Limb (tissue), 2 donors: ENCODE measurements around the gene PDHB.
"Not testable (repeated sequence)": the region's sequence is repeated elsewhere in the genome, so short reads cannot be mapped to it uniquely, and the experiment has no call there.

Experiments
- DNase-seq, 2 donors: peaks; one replicate each; pipeline ENCODE4 v3.0.0-alpha.2; 2016; ENCODE audit errors: extremely low spot score in 2 of 2

Gene PDHB

DNA sequence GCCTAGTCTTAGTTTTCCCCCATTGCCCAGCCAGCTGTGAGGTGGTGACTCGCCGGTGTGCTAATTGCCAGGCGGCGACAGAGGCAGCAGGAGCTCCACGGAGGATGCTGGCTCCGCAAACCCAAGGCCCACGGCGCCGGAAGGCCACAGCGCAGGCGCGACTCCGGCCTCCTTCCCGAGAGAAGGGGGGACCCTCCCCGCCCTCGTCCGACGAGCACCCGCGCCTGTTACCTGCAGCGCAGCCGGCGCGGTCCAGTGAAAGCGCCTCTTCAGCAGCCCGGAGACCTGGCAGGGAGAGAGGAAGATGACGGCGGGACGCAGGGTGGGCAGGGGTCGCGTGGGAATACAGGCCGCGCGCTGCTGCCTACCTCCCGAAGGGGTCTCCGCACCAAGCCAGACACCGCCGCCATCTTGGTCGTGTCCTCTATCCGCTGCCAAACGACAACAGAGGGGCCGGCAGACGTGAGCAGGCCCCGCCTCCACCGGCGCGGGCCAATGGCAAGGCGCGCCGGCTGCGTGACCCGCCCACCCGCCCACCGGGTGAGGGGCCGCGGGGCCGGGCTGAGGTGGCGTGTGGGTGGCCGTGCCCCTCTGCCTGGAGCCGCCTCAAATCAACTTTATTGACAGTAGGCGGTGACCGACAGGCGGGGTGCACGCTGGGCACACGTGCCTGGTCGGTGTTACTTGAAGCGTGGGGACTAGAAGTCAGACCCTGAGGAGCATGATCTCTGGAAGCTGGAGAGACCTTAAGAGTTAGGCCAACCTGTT, at the start of gene PDHB:
Gene PDHB, minus strand, starts transcription at position 433 of the 768 bp plus-strand sequence. Its CDS starts 23 bp downstream, at position 410.
- peak; percentile 94 to 95 for DNase-seq

DNA sequence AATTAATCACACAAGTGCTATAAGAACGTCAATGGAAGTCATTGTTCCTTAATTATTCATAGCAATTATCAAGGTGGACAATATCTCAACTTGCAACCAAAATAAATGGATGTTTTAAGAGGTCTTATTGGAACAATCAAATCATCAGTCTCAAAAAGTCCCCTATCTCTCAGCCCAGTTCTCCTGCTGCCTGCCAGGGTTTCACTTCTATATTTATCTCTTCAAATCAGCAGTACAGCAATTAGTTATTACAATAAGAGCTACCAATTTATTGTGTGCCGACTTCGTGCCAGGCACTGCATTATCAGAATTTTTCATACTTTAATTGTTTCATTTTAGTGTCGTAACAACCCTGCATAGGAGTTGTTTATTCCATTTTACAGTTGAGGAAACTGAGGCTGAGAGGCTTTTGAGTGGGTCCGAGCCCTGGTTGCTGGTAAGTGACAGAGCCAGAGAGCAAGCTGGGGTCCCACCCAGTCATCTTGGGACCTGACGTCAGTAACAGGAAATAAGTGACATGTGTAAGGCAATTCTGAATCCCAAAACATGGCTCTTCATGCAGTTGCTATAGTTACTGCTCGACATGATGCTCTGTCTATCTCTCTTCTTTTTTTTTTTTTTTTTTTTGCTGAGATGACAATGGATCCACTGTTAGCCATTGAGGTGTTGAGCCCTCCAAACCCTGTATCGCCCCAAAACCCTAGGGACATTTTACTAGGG, 49.4 kb upstream of the PDHB start:
- DNase-seq: no peak

DNA sequence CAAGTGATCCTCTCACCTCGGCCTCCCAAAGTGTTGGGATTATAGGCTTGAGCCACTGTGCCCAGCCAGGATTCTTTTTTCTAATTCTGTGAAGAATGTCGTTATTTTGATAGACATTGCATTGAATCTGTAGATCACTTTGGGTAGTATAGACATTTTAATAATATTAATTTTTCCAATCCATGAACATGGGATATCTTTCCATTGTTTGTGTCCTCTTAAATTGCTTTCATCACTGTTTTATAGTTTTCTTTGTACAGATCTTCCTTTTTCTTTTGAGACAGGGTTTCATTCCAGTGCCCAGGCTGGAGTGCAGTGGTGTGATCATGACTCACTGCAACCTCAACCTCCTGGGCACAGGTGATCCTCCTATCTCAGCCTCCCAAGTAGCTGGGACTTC, 46.7 kb upstream of the PDHB start:
- DNase-seq: no peak

DNA sequence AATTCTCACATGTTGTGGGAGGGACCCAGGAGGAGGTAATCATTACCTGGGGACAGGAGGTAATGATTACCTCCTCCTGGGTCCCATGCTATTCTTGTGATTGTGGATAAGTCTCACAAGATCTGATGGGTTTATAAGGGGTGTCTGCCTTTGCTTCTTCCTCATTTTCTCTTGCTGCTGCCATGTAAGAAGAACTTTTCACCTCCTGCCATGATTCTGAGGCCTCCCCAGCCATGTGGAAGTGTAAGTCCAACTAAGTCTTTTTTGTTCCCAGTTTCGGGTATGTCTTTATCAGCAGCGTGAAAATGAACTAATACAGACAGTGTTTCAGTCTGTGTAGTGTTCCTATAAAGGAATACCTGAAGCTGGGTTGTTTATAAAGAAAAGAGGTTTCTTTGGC, 45.1 kb upstream of the PDHB start:
- no peak for DNase-seq

- no peak for DNase-seq
These were observed 41.4 kb upstream of the PDHB start for GRCh38 chr3:58474967-58475578.

GRCh38 chr3:58474348-58474911, 40.8 kb upstream of the PDHB start:
- DNase-seq: no peak

DNA sequence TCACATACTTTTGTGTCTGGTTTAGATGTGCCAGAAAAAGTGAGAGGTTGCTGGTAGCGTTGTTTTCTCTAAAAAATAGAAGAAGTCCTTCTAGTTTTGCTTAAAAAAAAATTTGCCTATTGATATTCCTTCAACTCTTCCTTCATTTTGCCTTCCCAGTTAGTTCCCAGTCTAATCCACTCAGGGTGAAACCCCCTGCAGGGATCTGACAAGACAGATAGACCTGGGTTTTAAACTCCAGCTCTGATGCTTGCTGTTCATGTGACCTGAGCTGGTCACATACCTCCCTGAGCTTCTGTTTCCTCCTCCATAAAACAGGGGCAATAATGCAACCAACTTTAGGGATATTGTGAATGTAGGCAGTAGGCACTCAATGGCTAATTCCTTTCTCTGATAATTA, 39.6 kb upstream of the PDHB start:
- DNase-seq: no peak

DNA sequence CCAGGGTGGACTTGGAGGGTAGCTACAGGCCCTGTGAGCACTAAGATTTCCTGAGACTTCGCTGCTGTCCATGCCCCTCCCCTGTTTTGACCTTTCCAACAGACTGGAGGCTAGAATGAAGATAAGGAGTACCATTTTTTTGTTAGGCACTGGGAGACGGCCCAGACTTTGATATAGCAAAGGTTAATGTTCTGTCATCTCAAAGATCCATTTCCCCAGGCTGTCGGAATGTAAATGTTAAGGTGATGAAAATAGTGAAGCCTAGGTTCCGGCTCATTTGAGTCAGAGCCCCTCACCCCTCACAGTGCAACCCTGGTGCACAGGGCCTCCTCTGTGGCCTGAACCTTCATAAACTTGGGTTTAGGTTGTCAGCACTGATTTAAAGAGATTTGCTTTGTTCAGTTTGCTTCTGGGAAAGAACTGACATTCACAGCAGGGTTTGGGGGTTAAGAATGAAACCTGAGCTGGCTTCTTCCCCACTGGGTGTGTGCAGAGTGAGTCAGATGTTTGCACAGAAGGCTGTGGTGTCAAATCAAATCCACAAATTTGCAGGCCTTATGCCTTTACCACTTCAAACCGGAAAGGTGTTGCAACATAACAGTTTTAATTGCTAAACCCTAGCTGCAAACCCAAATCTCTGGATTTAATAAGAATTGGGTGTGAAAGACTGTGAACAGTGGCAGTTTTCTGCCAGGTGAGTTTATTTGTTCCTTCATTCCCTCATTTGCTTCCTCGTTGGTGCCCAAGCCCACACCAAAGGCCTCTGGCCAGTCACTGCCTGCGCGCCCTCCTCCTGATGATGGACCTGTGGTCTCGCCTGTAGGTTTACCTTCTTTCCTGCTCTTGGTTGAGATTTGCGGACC, 37.6 kb upstream of the PDHB start:
- DNase-seq: no peak

- DNase-seq: no peak
These were observed 36.9 kb upstream of the PDHB start for GRCh38 chr3:58470363-58471024.

GRCh38 chr3:58469096-58469495, 35.5 kb upstream of the PDHB start:
- DNase-seq: no peak

DNA sequence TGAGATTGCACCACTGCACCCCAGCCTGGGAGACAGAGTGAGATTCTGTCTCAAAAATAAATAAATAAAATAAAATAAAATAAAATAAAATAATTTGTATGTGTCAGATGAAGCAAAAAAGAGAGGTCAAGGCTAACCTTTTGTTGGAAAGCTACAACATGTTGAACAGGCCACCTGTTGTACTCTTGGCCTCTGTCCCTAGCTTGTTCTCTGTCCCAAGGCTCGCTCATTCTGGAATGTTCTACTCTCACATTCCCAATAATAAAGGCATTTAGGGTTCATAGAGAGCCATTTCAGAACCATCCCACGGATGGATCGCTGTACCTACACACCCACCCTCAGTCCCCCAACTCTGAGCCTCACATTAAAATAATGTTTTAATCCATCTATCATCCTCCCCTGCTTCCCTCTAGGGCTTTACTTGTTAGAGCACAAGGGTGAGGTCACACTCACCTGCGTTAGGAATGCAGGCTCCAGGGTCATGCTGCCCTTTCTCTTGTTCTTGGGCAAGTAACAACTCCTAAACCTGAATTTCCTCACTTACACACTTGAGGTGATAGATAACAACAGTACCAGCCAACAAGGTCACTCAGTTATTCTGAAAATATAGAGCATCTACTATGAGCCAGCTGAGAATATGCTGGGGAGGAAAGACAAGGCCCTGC, 33.4 kb upstream of the PDHB start:
- DNase-seq: no peak

DNA sequence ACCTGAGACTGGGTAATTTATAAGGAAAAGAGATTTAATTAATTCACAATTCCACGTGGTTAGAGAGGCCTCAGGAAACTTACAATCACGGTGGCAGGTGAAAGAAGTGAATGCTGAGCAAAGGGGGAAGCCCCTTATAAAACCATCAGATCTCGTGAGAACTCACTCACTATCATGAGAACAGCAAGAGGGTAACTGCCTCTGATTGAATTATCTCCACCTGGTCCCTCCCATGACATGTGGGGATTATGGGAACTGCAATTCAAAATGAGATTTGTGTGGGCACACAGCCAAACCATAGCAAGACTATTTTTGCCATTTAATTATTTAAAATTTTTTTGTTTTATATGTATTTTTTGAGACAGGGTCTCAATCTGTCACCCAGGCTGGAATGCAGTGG, 31.2 kb upstream of the PDHB start:
- DNase-seq: no peak

DNA sequence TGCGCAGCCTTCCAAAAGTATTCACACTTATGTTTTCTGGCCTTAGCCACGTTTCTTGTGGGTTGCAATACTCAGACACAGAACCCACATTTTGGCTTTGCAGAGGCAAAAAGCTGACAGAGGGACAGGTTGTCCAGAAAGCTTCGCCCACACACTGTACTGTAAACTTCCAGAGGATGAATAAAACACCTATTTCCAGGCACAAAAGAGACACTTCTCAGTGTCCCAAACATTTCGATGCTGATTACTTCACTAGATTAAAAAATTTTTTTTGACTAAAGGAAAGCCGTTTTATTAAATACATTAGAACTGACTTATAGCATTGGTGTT, 30.3 kb upstream of the PDHB start:
- no peak for DNase-seq

GRCh38 chr3:58463181-58463941, 29.7 kb upstream of the PDHB start:
- peak; percentile 30 to 55 for DNase-seq

GRCh38 chr3:58462829-58463180, 29.2 kb upstream of the PDHB start:
- no peak for DNase-seq

- no peak for DNase-seq
These were observed 25.5 kb upstream of the PDHB start for GRCh38 chr3:58459160-58459559.

DNA sequence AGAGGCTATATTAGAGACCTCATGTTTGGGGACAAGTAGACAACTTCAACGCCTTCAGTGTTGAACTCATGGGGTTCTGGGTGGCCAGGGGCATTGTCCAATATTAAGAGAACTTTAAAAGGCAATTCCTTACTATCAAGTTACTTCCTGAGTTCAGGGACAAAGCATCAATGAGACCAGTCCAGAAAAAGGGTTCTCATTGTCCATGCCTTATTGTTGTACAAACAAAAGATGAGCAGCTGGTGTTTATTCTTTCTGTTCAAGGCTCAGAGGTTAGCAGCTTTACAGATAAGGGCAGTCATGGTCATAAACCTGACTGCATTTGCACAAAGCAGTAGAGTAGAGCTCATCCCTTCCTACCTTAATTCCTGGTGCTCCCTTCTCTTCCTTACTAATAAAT, 18.5 kb upstream of the PDHB start:
- no peak for DNase-seq

DNA sequence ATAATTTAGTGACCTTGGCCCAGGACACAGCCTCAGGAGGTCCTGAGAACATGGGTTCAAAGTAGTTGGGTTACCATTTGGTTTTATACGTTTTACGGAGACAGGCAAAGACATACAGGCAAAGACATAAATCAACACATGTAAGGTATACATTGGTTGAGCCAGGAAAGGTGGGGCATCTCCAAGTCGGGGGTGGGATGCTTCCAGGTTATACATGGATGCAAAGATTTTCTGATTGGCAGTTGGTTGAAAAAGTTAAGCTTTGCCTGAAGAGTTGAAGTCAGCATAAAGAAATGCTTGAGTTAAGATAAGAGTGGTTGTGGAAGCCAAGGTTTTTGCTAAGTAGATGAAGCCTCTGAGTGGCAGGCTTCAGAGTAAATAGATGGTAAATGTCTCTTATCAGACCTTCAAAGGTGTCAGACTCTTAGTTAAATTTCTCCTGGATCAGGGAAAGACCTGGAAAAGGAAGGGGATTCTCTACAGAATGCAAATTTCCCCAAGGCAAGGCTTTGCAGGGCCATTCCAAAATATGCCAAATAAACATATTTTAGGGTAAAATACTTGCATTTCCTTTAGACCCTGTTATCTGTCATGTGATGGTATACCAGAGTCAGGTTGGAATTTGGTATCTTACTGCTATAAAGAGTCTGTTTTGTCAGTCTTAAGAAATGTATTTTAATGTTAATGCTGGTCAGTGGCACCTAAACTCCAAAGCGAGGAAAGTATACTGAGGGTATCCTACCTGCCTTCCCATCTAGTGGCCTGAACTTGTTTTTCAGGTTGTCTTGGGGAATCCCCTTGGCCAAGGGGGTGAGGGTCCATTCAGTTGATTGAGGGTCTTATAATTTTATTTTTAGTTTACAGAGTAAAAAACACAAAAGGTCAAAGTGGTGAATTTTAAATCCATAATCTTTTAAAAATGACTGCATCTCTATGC, 8.2 kb upstream of the PDHB start:
- DNase-seq: no peak

- DNase-seq: not testable (repeated sequence)
These were observed 7.3 kb upstream of the PDHB start for GRCh38 chr3:58440996-58441355.
